Glomerular endothelial cell (primary cell): ENCODE data around the gene NHLRC2. TPM values are rescaled to one million over a fixed set of nuclear protein-coding genes. Genes with fewer than 3 reads are reported as not detected.

Source experiments
- DNase-seq: peaks from one replicate; pipeline ENCODE4 v3.0.0-alpha.2; 2011; ENCODE audit warnings: low read depth, low spot score; ENCODE audit errors: extremely low read depth
- total RNA-seq: library from RNA; depleted of rRNA; stranded (reverse); fragments of >200 nt; gene quantifications from 2 replicates; pipeline ENCODE4 v1.2.3, GENCODE V29; 2015

NHLRC2 gene
- total RNA-seq, 1 donor from 2014 or later = 54.4 TPM

DNA sequence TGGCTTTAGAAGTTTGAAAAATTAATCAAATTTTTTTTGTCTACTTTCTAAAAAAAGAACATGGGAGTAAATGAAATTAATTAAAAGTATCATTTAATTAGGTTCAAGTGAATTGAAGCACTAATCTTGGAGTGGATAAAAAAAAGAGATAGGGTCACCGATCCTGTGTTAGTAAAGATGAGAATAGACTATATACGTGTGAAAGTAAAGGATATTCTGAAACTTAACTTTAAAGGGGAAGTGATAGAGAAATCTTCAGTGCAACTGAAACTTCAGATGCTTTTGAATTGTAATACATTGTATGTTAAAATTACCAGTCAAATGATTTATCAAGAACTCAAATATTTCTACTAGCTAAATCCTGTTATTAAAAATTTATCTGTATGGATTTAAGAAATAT, 4.8 kb downstream of the NHLRC2 start:
- no peak for DNase-seq

DNA sequence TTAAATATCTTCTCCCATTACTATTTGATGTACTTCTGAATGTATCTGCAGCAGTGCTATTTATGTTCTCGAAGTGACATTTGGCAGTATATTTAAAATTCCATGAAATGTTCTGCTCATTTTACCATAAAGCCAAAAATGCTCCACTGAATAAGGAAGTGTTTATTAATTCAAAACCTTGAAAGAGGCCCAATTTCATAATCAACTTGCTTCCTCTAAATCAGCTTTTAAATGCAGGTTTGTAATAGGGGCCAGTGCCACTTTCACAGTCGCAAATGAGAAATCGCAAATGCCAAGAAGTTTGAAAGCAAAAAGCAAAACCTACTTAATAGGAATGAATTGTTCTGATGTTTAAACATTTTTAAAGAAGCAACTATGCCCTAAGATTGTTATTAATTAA, 11.4 kb downstream of the NHLRC2 start:
- no peak for DNase-seq

DNA sequence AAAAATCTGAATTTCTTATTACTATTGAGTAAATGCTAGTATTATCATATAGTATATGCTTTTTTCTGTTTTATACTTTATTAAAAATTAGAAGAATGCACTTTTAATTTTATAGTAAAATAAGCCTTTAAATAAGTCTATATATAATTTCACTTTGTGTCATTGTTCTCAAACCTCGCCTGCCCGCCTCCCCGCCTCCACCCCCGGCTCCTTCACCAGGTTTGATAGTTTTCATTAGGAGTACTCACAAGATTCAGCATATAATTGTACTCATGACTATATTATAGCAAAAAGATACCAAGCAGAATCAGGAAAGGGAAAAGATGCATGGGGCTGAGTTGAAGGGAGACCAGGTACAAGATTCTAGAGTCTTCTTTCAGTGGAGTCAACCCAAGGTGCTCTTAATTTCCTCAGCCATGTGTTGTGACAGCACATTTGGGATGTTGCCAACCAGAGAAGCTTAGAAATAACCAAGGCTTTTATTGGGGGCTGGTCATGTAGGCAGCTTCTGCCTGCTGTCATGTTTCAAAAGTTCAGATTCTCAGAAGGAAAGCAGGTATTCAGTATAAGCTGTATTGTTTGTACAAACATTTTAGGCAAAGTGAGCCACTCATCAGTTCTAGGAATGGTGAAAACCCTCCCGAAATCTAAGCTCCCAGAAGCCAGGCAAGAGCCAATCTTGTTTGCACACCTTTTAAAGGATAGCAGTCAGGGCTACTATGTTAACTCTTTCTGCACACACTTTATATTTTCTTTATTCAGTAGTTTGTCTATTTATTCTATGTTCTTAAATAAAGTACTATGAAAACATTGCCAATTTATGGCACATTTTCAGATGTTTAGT, 12.3 kb downstream of the NHLRC2 start:
- no peak for DNase-seq

DNA sequence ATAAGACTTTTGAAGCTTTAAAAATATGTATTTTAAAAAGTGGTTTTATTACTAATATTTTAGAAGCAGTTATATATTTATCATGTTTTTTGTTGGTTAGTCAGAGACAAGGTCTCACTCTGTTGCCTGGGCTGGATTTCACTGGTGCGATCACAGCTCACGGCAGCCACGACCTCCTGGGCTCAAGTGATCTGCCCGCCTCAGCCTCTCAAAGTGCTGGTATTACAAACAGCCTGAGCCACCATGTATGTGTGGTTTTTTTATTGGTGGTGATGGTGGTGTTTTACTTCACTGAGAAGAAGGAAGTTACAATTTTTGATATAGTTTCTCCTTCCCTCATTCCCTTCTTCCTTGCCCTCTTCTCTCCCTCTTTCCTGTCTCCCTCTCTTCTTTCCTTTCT, 13.4 kb downstream of the NHLRC2 start:
- no peak for DNase-seq

DNA sequence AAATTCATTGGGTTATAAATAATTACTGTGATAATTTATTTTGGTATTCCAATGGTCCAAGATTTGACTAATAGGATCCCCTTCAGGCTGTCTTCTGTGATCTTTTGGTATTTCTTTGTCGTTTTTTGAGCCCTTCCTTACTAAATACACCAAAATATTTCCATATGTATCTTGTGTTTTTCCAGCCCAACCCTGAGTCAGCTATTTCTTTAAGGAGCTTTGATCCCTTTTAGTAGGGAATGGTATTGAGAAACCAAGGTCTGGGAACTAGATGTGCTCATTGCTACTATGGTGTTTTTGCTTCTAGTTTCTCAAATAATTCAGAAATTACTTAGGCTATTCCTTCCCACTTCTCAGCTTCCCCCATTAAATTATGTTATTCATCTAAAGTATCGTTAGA, 15.3 kb downstream of the NHLRC2 start:
- DNase-seq = no peak

DNA sequence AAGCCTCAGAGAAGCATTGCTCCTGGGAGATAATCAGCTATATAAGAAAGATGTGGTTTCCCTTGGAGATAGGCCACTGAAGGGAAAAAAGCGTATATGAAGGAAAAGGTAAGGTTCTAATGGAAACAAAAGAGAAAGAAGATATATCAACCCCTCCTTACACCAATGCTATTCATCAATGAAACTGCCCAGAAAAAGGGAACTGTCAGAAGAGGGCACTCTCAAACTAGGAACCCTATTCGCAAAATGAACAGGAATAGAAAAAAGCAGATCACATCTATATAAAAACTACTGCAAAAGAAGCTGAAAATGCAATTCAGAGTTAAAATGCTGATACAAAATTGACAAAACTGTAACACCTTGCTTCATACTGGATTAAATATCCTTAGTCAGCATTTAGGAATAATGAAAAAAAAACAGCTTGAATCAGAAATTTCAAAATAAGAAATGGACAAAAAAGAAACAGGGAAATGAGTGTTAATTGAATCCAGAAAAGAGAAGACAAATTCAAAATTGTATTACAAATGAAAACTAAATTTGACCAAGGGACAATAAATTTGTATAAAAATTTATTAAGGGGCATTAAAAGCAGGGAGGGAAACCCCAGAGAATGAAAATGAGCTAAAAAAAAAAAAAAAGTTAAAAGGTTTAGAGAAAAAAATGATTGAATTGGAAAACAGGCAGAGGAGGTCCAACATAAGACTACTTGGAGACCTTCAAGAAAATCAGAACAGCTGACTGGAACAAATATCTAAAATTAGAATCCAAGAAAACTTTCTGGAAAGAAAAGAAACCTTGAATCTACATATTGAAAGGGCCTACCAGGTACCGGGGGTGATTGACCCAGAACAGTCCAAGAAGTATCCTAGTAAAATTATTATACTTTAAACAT, 17.9 kb downstream of the NHLRC2 start:
- no peak for DNase-seq

DNA sequence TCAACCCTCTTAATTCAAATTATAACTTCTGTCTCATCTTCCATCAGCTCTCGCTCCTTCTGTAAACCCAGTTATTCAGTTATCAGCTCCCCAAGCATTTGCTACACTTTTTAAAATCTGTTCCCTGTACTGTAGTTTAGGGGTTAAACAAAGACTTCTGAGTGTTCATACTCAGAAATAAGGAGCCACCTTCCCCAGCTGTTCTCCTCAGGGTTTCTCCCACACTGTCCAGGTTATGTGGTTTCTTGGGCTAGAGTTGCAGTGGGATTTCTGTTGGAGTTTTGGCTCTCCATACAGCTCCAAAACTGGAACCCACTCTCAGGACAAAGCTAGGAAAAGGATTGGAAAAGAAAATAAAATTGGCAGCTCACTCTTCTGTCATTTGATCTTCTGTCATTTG, 20.8 kb downstream of the NHLRC2 start:
- DNase-seq = no peak

DNA sequence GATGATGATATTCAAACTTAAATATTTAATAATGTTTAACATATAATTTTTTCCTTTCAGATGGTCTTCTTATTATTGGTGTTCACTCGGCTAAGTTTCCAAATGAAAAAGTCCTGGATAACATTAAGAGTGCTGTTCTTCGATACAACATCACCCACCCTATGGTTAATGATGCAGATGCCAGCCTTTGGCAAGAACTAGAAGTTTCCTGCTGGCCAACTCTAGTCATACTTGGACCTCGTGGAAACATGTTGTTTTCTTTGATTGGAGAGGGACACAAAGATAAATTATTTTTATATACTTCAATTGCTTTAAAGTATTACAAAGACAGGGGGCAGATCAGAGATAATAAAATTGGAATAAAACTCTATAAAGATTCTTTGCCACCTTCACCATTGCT, 22.0 kb downstream of the NHLRC2 start:
- no peak for DNase-seq

DNA sequence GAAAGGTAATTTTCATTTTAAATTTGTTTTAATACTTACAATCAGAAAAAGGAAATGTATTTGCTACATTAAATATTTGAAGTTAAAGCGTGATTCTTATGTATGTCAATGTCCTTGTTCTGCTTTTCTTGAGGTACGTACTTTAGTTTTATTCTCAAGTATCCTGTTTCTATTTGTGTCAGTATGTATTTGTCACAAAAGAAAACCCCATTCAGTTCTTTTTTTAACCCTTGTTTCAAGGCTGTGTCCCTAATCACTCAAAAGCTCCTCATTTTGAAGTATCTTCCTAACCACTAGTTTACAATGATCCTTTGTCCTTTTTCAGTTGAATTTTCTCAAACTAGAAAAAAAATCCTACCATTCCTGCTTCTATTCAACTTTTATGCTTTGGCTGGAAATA, 25.2 kb downstream of the NHLRC2 start:
- no peak for DNase-seq

DNA sequence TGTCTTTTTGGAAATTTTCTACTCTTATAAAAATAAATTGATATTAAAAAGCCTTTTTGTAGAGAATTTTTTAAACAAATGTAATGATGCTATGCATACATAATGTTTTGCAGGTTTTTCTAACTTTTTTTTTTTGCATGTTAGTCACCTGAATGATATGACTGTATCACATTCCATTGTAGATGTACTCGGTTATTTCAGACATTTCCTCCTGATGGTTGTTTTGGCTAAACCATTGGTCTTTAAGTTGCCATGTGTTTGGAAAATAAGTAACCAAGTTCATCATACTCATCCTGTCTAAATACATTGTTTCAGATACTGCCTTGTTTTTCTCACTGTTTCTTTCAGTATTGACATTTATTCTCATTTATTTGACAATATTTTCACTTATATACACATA, 25.8 kb downstream of the NHLRC2 start:
- DNase-seq = peak; percentile 54

DNA sequence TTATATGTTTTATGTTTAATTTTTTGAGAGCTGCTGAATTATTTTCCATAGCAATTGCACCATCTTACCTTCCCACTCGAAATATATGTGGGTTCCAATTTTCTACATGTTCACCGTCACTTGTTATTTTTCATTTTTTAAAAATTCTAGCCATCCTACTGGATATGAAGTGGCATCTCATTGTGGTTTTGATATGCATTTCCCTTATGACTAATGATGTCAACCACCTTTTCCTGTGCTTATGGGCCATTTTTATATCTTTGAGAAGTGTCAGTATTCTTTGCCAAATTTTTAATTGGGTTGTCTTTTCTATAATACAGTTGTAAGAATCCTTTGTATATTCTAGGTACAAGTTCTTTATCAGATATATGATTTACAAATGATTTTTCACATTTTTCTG, 27.8 kb downstream of the NHLRC2 start:
- DNase-seq = no peak

DNA sequence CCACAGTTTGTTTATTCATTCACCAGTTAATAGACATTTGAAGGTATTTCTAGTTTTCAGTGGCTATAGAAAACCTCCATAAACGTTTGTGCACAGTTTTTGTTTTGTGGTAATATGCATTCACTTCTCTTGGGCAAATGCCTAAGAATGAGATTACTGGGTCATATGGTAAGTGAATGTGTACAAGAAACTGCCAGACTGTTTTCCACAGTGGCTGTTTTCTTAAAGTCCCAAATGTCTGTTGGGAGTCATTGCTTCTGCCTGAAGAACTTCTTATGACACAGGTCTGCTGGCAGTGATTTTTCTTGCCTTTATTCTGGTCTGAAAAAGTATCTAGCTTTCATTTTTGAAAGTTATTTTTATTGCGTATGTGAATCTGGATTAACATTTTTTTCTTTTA, 35.5 kb downstream of the NHLRC2 start:
- DNase-seq = no peak

DNA sequence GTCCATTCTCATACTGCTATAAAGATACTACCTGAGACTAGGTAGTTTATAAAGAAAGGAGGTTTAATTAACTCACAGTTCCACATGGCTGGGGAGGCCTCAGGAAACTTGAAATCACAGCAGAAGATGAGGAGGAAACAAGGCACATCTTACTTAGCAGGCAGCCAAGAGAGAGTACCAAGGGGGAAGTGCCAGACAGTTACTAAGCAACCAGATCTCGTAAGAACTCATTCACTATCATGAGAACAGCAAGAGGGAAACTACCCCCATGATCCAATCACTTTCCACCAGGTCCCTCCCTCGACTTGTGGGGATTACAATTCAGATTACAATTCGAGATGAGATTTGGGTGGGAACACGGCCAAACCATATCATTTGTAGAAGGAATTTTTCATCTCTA, 36.3 kb downstream of the NHLRC2 start:
- DNase-seq = no peak

DNA sequence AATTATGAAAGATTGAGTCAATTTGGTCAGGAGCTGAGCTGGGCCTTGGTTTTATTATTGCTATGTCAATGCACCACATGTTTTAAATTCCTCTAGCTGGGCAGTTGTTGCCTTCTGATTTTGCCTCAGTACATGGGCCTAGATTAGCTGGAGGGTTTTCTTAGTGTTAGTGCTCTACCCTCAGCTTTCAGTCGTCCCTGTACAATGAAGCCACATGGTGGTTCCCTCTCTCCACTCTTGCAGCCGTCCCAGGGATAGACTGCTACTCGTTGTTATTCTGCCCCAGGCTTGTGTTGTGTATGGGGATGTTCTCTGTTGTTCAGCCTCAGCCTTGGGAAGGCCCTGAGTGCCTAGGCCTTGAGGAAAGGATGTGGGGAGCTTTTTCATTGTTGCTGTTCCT, 37.0 kb downstream of the NHLRC2 start:
- DNase-seq = no peak

DNA sequence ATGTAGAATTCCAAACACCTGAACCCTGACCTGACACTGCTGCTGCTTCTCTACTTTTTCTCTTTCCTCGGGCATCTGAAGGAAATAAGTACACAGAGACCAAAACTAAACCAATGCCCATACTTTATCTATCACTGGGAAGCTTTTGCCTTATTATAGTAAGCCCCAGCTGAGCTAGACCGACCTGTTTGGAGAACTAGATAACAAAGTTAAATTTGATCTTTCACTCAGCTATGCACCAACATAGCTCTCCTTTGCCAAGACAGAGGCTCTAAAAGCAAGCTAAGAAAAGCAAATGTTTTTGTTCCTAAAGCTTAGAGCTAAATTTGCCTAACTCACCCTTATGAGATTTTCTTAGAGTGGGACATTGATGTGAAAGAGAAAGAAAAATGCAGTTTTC, 39.1 kb downstream of the NHLRC2 start:
- no peak for DNase-seq

DNA sequence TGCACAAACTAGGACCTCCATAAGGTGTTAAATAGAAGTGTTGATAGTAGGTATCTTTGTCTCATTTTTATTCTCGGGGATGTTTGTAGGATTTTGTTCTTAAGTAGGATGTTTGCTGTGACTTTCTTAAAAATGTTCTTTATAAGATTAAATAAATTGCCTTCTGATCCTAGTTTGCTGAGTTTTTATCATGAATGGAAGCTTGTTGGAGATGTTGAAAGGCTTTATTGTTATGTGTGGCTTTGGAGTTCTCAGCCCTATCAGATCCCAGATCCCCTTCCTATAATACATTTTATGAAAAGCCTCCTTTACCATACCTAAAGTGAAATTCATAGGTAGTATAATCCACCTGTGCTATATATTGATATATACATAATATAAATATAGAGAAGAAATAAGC, 40.1 kb downstream of the NHLRC2 start:
- no peak for DNase-seq

DNA sequence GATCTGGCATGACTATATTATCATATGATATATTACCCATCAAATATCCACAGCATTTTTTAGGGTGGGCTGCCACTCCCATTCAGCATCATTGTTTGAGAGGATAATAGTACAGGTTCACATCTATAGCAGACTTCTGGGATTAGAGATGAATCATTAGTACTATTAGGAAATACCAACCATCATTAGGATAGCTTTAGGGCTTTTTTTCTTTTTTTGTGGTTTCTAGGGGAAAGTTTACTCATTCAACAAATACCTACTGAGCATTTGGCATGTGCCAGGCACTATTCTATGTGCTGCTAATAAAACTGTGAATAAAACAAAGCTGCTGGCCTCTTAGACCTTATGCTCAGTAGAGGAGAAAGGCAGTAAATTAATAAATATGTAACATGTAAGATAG, 40.6 kb downstream of the NHLRC2 start:
- no peak for DNase-seq

DNA sequence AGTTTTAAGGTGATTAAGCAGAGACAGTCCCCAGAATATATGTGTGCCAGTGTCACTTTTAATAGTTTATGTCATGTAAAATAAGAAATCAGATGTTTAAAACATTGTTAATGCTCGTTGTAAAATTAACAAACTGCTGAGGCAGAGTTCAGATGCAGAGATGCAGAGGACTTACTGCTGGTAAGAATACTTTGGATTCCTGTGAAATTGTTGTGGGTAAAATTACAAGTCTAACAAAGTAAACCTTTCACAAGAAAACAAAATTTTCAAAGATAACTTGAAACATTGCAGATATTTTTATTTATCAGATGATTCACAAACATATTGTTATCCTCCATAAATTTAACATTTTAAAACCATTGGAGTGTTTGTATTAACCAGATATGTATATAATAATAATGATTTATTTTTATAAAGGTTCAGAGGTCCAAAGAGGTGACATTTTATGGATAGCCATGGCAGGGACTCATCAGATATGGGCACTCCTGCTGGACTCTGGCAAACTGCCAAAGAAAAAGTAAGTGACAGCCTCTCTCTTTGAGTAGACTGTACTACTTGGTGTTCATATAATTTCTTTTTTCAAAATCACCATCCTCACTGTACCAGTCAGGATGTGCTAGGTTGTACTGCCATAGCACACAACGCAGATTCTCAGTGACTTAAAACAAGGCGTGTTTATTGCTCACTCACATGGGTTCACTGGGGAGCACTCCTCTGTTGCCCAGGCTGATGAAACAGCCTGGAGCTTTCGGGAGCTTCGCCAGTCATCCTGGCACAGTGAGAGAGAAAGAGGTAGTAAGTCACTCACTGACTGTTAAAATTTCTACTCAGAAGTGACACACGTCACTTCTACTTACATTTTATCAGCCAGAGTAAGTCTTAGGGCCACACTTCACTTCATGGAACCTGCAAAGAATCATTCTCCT, 43.5 kb downstream of the NHLRC2 start:
- no peak for DNase-seq

DNA sequence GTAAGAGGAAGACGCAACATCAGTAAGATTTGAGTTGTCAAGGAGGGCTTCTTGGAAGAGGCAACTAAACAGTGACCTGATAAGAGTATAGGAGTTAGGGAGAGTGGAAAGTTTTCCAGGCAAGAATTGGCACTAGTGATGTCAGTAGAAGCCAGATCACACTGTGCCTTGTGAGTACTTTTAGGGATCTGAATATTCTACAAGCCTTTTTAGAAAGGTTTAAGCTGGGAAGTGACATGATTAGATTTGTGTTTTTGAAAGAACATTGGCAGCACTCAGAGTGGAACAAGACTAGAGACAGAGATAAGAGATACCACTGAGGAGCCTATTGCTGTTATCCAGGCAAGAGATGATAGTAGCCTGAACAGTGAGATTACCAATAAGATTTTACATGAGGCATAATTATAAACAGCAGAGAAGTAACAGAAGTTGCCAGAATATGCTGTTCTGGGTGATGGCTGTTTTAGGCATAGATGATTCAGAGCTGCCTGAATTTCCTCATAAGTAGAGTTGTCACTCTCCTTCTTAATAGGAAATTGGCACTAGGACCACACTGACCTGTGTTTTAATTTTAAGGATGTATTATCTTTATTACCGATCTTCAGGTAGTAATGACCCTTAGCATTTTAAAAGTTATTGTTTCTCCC, 45.6 kb downstream of the NHLRC2 start:
- DNase-seq = no peak

DNA sequence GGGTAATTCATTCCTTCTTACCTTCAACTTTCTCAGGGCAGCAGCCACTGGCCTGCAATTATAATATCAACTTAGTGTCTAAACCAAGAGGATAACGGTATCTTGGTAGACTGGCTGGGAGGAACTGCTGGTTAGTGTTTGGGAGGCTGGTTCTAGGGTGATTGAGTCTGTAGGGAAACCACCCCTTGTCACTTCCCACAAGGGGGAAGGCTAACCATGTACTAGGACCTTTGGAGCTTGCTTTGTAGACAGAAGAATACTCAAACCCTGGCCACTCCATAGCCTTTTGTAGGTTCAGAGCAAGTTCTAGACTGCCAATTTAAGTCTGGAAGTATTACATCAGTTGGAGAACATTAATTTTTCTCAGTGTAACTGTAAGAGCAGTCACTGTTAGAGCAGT, 51.3 kb downstream of the NHLRC2 start:
- no peak for DNase-seq
